OCI-LY7 (cell line): ENCODE results near the gene BARX2.

ENCODE experiments used
- EZH2phosphoT487 ChIP-seq: fragments of 200-600 bp; sonication (generic); IDR thresholded peaks from 2 replicates; pipeline ENCODE4 v1.6.1; 2018; ENCODE audit warnings: low read depth, borderline replicate concordance, mild to moderate bottlenecking, mixed run types, antibody characterized with exemption, low read length, moderate library complexity, mixed read lengths
- TF ChIP-seq, protein P1 (sequence below): fragments of 200-600 bp; sonication (generic); conservative IDR thresholded peaks from 2 replicates; pipeline ENCODE4 v1.5.1; 2014; ENCODE audit warnings: mild to moderate bottlenecking, antibody characterized with exemption, low read length, moderate library complexity, mixed read lengths

DNA sequence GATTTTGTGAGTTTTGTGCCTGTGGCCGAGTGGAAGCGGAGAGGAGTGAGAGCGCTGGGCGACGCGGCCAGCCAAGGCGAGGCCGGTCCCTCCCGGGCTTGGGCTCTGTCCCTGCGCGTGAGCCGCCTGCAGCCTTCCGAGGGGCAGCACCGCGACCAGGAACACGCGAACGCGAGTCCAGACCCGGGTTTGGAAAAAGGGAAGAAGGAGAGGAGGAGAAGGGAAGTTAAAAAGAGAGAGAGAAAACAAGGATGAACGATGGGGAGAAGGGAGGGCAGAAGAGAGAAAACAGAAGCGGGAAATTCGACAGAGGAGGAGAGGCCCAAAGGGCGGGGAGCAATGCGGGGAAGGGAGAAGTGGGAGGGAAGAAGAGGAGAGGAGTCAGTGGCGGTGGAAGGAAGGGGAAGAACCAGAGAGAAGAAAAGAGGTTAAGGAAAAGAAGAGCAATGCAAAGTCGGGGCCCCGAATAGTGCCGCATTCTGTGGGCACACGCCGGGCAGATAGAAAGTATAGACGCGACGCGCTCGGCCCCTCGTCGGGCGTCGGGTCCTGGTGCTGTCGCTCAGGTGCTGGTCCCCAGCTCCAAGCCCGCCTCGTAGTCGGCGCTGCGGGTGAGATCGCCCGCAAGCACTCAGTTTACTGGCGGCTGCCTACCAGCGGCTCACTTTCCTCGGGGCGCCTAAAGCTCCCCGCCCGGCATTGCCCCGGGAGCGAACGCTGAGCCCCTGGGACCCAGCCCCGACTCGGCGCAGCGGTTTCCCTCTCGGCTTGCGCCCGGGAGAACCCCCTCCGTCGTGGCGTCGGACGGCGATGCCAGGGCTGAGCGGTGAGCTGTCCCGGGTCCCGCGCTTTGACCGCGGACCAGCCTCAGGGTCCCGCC is 2.8 kb upstream of the BARX2 start:
- TF ChIP-seq, protein P1, sequence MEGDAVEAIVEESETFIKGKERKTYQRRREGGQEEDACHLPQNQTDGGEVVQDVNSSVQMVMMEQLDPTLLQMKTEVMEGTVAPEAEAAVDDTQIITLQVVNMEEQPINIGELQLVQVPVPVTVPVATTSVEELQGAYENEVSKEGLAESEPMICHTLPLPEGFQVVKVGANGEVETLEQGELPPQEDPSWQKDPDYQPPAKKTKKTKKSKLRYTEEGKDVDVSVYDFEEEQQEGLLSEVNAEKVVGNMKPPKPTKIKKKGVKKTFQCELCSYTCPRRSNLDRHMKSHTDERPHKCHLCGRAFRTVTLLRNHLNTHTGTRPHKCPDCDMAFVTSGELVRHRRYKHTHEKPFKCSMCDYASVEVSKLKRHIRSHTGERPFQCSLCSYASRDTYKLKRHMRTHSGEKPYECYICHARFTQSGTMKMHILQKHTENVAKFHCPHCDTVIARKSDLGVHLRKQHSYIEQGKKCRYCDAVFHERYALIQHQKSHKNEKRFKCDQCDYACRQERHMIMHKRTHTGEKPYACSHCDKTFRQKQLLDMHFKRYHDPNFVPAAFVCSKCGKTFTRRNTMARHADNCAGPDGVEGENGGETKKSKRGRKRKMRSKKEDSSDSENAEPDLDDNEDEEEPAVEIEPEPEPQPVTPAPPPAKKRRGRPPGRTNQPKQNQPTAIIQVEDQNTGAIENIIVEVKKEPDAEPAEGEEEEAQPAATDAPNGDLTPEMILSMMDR: no peak
- TF ChIP-seq EZH2phosphoT487: no peak
